ENCODE results near the gene GRIN2B. TPM values are rescaled to one million over a fixed set of nuclear protein-coding genes. Genes with fewer than 3 reads are reported as not detected.

Gene GRIN2B
- total and polyA plus RNA-seq, 8 donors: 0.06 to 0.44 (median 0.16) TPM

- ATAC-seq: no peak
- no peak for DNase-seq
Observed at GRCh38 chr12:13935169-13935568, 46.2 kb downstream of the GRIN2B start.

More at GRCh38 chr12:13935169-13935568, 46.2 kb downstream of the GRIN2B start:
- Histone ChIP-seq H3K27ac (no peak overlapping the region), H3K4me3 (no peak overlapping the region), H3K36me3 (no peaks in the 10 kb centered on the region), H3K27me3 (no peaks in the 10 kb centered on the region), H3K4me1 (no peaks in the 10 kb centered on the region), H3K9me3 (peaks cover 0 to 23% of the 10 kb centered on the region in 2 donors)
- TF ChIP-seq CTCF (IDR thresholded peaks at IDR 0.05): no peak
- intact Hi-C loops (cut with DNase I): no loop called here

Data from left lung (tissue), 10 donors.